Fibroblast of skin of abdomen (primary cell): ENCODE data around the gene SNAPC1. TPM values are rescaled to one million over a fixed set of nuclear protein-coding genes. Genes with fewer than 3 reads are reported as not detected.
"Not testable (repeated sequence)": the region's sequence is repeated elsewhere in the genome, so short reads cannot be mapped to it uniquely, and the experiment has no call there.

Experiments
- DNase-seq: peaks from one replicate; pipeline ENCODE4 v3.0.0-alpha.2; 2013
- polyA plus RNA-seq, 2 experiments: library from polyadenylated mRNA; unstranded; fragments of 120-200 nt; gene quantifications; one replicate each; pipeline ENCODE4 v1.2.1, GENCODE V29; 2013; ENCODE audit not compliant: insufficient read length in 2 of 2

SNAPC1 gene
- 12.7 TPM for polyA plus RNA-seq (2013, experiment 1 of 2; ENCODE audit: insufficient read length)
- 12.0 TPM for polyA plus RNA-seq (2013, experiment 2 of 2; ENCODE audit: insufficient read length)

DNA sequence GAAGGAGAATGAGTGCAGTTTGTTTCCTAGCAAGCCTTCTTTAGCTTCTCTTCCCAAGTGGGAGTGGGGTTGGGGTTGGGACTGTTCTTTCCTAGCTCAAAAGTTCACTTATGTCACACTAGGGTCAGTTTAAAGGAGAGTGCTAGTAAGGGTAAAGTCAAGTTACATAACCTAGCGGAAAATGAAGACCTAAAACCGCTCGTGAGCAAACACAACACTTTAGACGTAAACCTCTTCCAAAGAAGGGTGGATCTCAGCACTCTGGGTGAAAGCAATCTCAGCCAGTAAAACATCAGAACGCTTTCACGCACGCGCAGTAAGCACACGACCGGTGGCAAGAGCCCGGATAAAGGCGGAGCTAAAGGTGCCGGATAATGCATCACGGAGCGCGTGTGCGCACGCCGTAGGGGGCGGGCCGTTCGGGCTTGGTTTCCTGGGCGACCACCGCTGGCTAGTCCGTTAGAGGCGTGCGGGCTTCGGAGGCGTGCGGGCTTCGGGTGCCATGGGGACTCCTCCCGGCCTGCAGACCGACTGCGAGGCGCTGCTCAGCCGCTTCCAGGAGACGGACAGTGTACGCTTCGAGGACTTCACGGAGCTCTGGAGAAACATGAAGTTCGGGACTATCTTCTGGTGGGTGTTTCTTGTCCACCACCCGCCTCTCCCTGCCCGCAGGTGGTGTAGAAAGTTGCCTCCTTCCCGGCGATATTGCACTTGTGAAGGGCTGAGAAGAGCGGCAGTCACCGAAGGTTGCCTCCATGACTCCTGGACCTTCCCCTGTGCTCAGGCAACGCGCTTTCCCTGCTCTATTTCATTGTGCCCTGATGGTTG is at the start of gene SNAPC1:
SNAPC1 (plus strand) TSS at position 462 of the 828 bp plus-strand sequence; CDS start at position 503, 41 bp downstream.
- peak; percentile 98 for DNase-seq

GRCh38 chr14:61713724-61714437 is 48.3 kb upstream of the SNAPC1 start:
- DNase-seq: no peak

DNA sequence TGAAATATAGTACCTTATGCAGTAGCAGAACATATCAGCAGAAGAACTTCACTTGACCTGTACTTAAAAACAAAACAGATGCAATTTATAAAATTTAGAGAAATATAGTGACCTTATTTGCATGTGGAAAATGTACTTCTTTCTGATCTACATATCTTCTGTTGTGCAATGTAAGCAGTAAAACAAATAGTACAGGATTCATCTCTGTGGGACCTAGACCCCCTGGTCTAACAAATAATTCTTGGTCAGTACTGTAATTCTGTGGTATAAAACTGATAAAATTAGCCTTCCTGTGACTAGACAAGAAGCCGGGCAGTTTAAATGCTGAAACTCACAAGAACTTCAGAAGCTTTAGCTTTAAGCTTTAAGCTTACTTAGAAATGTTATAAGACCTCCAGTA is 45.3 kb upstream of the SNAPC1 start:
- no peak for DNase-seq

- no peak for DNase-seq
Measured at GRCh38 chr14:61718039-61718438, 44.2 kb upstream of the SNAPC1 start.

- DNase-seq: no peak
Measured at GRCh38 chr14:61719344-61720293, 42.6 kb upstream of the SNAPC1 start.

DNA sequence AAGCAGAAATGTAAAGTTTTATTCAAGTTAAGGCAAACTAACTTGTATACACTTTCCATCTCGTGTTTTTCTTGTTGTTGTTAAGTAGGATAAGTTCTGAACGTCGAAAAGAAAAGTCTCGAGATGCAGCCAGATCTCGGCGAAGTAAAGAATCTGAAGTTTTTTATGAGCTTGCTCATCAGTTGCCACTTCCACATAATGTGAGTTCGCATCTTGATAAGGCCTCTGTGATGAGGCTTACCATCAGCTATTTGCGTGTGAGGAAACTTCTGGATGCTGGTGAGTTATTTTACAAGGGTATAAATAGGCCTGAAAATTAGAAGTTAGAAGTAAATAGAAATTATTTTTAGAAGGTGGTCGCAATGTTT is 41.9 kb upstream of the SNAPC1 start:
- no peak for DNase-seq

- DNase-seq: no peak
Measured at GRCh38 chr14:61720741-61721140, 41.5 kb upstream of the SNAPC1 start.

DNA sequence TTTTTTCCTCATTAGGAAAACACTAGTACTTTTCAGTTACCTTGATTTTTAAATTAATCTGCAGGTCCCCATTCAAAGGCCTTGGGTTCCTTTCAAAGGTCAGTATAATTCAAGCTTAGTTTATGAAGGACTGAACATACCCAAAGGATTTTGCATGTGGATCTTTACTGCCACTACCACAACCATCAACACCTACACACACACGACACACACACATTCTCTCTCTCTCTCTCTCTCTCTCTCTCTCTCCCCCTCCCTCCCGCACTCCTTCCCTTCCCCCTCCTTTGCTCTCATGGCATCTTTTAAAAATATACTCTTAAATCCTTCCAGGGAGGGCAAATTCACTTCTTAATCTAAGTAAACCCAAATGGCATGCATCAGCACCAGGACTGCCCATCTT is 38.1 kb upstream of the SNAPC1 start:
- no peak for DNase-seq

DNA sequence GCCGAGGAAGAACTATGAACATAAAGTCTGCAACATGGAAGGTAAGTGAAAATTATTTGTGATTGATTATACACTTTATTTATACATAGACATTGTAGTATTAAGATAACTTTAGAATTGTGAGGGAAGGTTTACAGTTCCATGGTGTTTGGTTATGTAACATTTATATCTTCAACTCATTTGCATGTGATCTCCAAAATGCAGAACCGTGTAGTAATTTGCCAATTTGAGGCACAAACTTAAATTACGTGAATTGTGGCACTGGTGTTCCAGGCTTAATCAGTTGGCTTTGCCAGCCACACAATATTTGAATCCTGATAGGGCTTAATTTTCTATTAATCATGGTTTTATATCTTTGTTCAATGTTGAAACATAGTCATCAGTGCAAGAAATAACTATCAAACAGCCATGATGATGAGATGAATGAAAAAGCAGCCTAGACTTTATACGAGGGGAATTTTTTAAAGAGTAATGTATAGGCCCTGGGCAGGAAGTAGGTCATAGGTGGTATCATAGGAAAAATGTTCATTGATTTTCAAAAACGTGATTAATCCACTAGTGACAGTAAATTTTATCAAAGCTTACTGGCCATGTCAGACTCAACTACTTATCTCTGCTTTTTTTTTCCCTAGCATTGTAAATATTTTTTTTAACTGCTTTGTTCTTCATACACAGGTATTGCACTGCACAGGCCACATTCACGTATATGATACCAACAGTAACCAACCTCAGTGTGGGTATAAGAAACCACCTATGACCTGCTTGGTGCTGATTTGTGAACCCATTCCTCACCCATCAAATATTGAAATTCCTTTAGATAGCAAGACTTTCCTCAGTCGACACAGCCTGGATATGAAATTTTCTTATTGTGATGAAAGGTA is 35.2 kb upstream of the SNAPC1 start:
- DNase-seq: no peak

GRCh38 chr14:61730756-61731373 is 31.4 kb upstream of the SNAPC1 start:
- DNase-seq: no peak

- no peak for DNase-seq
Measured at GRCh38 chr14:61733972-61734371, 28.2 kb upstream of the SNAPC1 start.

DNA sequence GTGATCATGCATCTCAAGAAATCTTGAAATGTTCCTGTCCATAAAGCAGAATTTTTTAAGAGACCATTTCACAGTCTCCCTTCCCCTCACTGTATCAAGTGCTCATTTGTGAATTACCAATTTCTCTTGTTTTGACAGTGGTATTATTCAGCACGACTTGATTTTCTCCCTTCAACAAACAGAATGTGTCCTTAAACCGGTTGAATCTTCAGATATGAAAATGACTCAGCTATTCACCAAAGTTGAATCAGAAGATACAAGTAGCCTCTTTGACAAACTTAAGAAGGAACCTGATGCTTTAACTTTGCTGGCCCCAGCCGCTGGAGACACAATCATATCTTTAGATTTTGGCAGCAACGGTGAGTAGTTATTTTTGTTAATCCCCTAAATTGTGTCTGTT is 25.5 kb upstream of the SNAPC1 start:
- no peak for DNase-seq

- DNase-seq: no peak
Measured at GRCh38 chr14:61737915-61738314, 24.3 kb upstream of the SNAPC1 start.

GRCh38 chr14:61739133-61739532 is 23.1 kb upstream of the SNAPC1 start:
- DNase-seq: no peak

- DNase-seq: no peak
Measured at GRCh38 chr14:61742371-61742770, 19.8 kb upstream of the SNAPC1 start.

GRCh38 chr14:61744238-61744637 is 18.0 kb upstream of the SNAPC1 start:
- no peak for DNase-seq

DNA sequence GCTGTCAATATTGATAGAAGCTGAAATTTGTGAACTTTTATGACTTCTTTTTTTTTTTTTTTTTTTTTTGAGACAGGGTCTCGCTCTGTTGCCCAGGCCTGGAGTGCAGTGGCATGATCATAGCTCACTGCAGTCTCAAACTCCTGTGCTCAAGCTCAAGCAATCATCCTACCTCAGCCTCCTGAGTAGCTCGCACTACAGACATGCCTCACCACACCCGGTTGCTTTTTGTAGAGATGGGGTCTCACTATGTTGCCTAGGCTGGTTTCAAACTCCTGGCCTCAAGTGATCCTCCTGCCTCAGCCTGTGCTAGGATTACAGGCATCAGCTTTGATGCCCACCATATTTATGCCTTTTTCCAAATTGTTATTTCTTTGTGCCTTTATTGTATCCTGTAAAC is 15.9 kb upstream of the SNAPC1 start:
- DNase-seq: not testable (repeated sequence)

- no peak for DNase-seq
Measured at GRCh38 chr14:61746881-61747280, 15.3 kb upstream of the SNAPC1 start.

DNA sequence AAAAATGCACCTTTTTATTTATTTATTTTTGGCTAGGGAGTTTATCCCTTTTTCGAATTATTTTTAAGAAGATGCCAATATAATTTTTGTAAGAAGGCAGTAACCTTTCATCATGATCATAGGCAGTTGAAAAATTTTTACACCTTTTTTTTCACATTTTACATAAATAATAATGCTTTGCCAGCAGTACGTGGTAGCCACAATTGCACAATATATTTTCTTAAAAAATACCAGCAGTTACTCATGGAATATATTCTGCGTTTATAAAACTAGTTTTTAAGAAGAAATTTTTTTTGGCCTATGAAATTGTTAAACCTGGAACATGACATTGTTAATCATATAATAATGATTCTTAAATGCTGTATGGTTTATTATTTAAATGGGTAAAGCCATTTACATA is 14.9 kb upstream of the SNAPC1 start:
- DNase-seq: no peak

DNA sequence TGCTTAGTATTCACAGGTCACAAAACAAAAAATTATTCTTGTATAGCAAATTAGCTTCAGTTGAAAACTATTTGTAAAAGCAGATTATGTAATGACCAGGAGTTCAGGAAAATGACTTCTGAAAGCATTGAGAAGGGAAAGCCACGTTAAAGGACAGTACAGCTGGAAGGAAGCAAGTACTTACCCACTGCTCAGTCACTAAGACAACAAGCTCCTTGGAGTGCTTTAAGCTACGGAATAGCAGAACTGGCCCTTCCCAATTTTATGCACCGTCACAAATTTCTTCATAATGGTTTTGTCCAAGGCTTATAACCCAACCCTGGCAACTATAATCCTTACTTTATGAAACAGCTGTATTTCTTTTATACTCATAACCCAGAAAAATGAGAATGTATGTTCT is 13.0 kb upstream of the SNAPC1 start:
- DNase-seq: no peak

- DNase-seq: no peak
Measured at GRCh38 chr14:61749867-61750266, 12.4 kb upstream of the SNAPC1 start.
